ENCODE data around the gene SH3GL3.
A peak's percentile ranks its signal among the peaks of the same experiment; 100 is the strongest.

Gene SH3GL3

GRCh38 chr15:83446904-83447709 lies at the start of gene SH3GL3:
SH3GL3 (plus strand) TSS chr15:83447341; CDS start chr15:83447534, 193 bp downstream.
- TF ChIP-seq, protein P1, sequence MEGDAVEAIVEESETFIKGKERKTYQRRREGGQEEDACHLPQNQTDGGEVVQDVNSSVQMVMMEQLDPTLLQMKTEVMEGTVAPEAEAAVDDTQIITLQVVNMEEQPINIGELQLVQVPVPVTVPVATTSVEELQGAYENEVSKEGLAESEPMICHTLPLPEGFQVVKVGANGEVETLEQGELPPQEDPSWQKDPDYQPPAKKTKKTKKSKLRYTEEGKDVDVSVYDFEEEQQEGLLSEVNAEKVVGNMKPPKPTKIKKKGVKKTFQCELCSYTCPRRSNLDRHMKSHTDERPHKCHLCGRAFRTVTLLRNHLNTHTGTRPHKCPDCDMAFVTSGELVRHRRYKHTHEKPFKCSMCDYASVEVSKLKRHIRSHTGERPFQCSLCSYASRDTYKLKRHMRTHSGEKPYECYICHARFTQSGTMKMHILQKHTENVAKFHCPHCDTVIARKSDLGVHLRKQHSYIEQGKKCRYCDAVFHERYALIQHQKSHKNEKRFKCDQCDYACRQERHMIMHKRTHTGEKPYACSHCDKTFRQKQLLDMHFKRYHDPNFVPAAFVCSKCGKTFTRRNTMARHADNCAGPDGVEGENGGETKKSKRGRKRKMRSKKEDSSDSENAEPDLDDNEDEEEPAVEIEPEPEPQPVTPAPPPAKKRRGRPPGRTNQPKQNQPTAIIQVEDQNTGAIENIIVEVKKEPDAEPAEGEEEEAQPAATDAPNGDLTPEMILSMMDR (IDR thresholded peaks at IDR 0.05), result peak; percentile 74
- TF ChIP-seq ZFX (IDR thresholded peaks at IDR 0.05; ENCODE audit: borderline replicate concordance), result no peak
- H3K27ac ChIP-seq, result no peak within 1 kb of the TSS

DNA sequence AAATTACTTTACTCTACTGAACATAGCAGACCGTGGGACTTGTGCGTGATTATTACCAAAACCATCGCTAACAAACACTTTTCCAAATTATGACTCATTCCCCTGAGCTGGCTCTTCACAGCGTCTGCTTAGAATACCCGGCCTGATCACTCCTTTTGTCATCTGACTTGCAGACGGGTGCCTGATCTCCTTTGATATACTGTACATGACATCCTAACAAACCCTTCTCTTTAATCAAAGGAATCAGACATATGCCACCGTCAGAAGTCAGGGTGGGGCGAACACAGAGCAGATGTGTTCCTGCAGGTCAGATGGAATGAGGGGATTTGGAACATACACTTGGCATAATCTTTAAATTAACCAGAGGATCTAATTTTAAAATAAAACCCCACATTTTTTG lies 48.5 kb upstream of the SH3GL3 start:
- TF ChIP-seq, protein P1 (IDR thresholded peaks at IDR 0.05), result no peak
- TF ChIP-seq ZFX (IDR thresholded peaks at IDR 0.05; ENCODE audit: borderline replicate concordance), result no peak
- no peak overlapping the region for H3K27ac ChIP-seq

GRCh38 chr15:83404121-83404520 lies 43.0 kb upstream of the SH3GL3 start:
- TF ChIP-seq ZFX (IDR thresholded peaks at IDR 0.05; ENCODE audit: borderline replicate concordance), result no peak
- TF ChIP-seq, protein P1 (IDR thresholded peaks at IDR 0.05), result no peak

GRCh38 chr15:83410532-83410931 lies 36.6 kb upstream of the SH3GL3 start:
- H3K27ac ChIP-seq, result no peak overlapping the region
- TF ChIP-seq ZFX (IDR thresholded peaks at IDR 0.05; ENCODE audit: borderline replicate concordance), result no peak
- TF ChIP-seq, protein P1 (IDR thresholded peaks at IDR 0.05), result no peak

More at GRCh38 chr15:83404121-83404520, 43.0 kb upstream of the SH3GL3 start:
- H3K27ac ChIP-seq, result no peak overlapping the region

DNA sequence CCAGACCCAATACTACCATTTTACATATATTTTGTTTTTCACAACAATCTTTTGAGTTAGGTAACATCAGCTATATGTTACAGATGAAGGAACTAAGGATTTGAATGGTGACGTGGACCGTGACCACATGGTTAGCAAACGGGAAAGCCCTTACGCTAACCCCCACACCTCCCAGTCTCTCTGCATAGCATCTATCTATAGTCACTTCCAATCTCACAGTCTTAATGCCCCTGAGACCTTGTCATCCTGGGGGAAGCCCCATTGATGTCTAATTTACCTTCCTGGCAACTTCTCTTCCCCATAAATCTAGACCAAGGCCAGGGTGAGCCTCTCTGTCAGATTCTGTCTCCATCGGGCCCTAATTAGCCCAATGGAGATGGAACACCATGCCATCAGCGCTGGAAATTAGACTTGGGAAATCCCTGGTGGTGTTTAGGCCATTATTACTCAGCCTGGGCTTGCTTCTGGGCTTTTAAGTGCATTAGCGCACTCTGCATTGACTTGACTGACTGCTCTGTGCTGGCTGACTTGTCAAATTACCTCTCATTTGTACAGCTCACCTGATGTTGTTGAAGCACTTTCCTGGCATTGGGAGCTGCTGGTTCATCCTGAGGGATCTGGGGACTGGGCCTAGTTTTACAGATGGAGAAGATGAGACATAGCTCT lies 34.0 kb upstream of the SH3GL3 start:
- H3K27ac ChIP-seq, result no peak overlapping the region
- TF ChIP-seq ZFX (IDR thresholded peaks at IDR 0.05; ENCODE audit: borderline replicate concordance), result no peak
- TF ChIP-seq, protein P1 (IDR thresholded peaks at IDR 0.05), result no peak

GRCh38 chr15:83422081-83422480 lies 25.1 kb upstream of the SH3GL3 start:
- H3K27ac ChIP-seq, result no peak overlapping the region
- no peak for TF ChIP-seq ZFX (IDR thresholded peaks at IDR 0.05; ENCODE audit: borderline replicate concordance)
- TF ChIP-seq, protein P1 (IDR thresholded peaks at IDR 0.05), result no peak

DNA sequence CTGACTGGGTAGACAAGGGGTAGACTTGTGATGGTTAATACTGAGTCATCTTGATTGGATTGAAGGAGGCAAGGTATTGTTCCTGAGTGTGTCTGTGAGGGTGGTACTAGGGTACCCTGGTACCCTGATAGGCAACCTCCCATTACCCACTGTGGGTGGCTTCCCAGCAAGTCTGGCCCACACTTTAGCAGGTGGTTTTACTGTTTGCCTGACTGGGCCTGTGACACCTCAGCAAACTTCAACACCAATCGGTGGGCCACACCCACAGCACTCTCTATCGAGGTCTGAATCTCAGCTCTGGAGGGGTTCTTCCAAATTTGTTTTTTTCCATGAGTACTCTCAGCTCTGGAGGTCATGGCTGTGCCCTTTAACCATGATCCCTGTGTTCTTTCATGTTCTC lies 24.6 kb upstream of the SH3GL3 start:
- no peak overlapping the region for H3K27ac ChIP-seq
- TF ChIP-seq, protein P1 (IDR thresholded peaks at IDR 0.05), result no peak
- no peak for TF ChIP-seq ZFX (IDR thresholded peaks at IDR 0.05; ENCODE audit: borderline replicate concordance)

Data from 22Rv1 (cell line).